Measurements from ENCODE around the gene DST. TPM values are rescaled to one million over a fixed set of nuclear protein-coding genes. Genes with fewer than 3 reads are reported as not detected.
"Not testable (repeated sequence)": the region's sequence is repeated elsewhere in the genome, so short reads cannot be mapped to it uniquely, and the experiment has no call there.

The DST gene
- total RNA-seq, 4 donors from 2014 or later = 410 to 588 (median 521) TPM

GRCh38 chr6:56668158-56668557, 25.5 kb upstream of the DST start:
- intact Hi-C loops (cut with DNase I) = no loop called here
- H3K36me3 ChIP-seq = no peaks in the 10 kb centered on the region
- H3K4me1 ChIP-seq = peaks cover 24 to 50% (median 42%) of the 10 kb centered on the region in 4 donors
- H3K4me3 ChIP-seq = no peak overlapping the region
- no peak overlapping the region for H3K27ac ChIP-seq (replicated peaks in 1 of 4)
- DNase-seq (ENCODE audit: extremely low spot score) = no peak
- H3K27me3 ChIP-seq = no peaks in the 10 kb centered on the region
- no peaks in the 10 kb centered on the region for H3K9me3 ChIP-seq
- TF ChIP-seq EP300 (IDR thresholded peaks at IDR 0.05) = no peak
- no peak for TF ChIP-seq CTCF (IDR thresholded peaks at IDR 0.05)
- no peak for TF ChIP-seq POLR2AphosphoS5 (IDR thresholded peaks at IDR 0.05)
- 95% methylated on average over 4 of the region's 4 CpGs for WGBS

GRCh38 chr6:56667336-56667735, 24.6 kb upstream of the DST start:
- 71% methylated on average over 3 of the region's 3 CpGs for WGBS
- no peaks in the 10 kb centered on the region for H3K36me3 ChIP-seq
- H3K9me3 ChIP-seq = no peaks in the 10 kb centered on the region
- TF ChIP-seq POLR2A (IDR thresholded peaks at IDR 0.05; ENCODE audit: low read depth) = no peak
- TF ChIP-seq POLR2AphosphoS5 (IDR thresholded peaks at IDR 0.05) = no peak
- no peak for TF ChIP-seq CTCF (IDR thresholded peaks at IDR 0.05)
- TF ChIP-seq EP300 (IDR thresholded peaks at IDR 0.05) = no peak
- peaks cover 24 to 48% (median 40%) of the 10 kb centered on the region in 4 donors for H3K4me1 ChIP-seq
- H3K4me3 ChIP-seq = no peak overlapping the region
- DNase-seq (ENCODE audit: extremely low spot score) = no peak
- intact Hi-C loops (cut with DNase I) = no loop called here
- H3K27ac ChIP-seq (replicated peaks in 1 of 4) = no peak overlapping the region
- H3K27me3 ChIP-seq = no peaks in the 10 kb centered on the region

DNA sequence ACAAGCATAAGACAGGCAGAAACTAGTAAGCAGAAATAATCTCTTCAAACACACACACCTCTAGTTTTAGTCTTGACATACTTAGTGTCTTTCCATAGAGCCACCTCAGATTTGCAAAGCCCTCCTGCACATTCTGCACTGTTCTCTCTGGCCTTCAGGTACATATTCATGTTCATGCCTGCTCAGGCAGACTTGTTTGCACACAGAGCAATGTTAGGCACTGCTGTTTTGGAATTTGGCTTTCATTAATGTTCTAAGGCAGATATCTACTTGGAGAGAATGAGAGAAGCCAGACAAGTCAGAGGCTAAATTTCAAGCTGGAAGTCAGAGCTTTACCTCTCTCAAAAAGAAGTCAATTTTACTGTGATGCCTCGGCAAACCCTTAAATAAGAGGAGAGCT, 21.3 kb upstream of the DST start:
- 92% methylated on average over 1 of the region's 1 CpG for WGBS
- intact Hi-C loops (cut with DNase I) = no loop called here
- TF ChIP-seq POLR2A (IDR thresholded peaks at IDR 0.05; ENCODE audit: low read depth) (no peak), CTCF (IDR thresholded peaks at IDR 0.05) (no peak), POLR2AphosphoS5 (IDR thresholded peaks at IDR 0.05) (no peak), EP300 (IDR thresholded peaks at IDR 0.05) (no peak)

GRCh38 chr6:56663344-56663743, 20.7 kb upstream of the DST start:
- no peak for DNase-seq (ENCODE audit: extremely low spot score)
- Histone ChIP-seq H3K4me1 (peaks cover 13 to 44% (median 35%) of the 10 kb centered on the region in 4 donors), H3K36me3 (no peaks in the 10 kb centered on the region), H3K27me3 (no peaks in the 10 kb centered on the region), H3K4me3 (no peak overlapping the region), H3K27ac (replicated peaks in 1 of 4) (no peak overlapping the region), H3K9me3 (no peaks in the 10 kb centered on the region)
- WGBS = 80% methylated on average over 1 of the region's 3 CpGs
- no peak for TF ChIP-seq POLR2A (IDR thresholded peaks at IDR 0.05; ENCODE audit: low read depth)
- no peak for TF ChIP-seq CTCF (IDR thresholded peaks at IDR 0.05)
- TF ChIP-seq POLR2AphosphoS5 (IDR thresholded peaks at IDR 0.05) = no peak
- no peak for TF ChIP-seq EP300 (IDR thresholded peaks at IDR 0.05)
- intact Hi-C loops (cut with DNase I) = no loop called here

More for the DNA sequence above, 21.3 kb upstream of the DST start:
- Histone ChIP-seq H3K27me3 (no peaks in the 10 kb centered on the region), H3K4me1 (peaks cover 10 to 46% (median 35%) of the 10 kb centered on the region in 4 donors), H3K36me3 (no peaks in the 10 kb centered on the region), H3K27ac (replicated peaks in 1 of 4) (no peak overlapping the region), H3K9me3 (no peaks in the 10 kb centered on the region), H3K4me3 (no peak overlapping the region)
- no peak for DNase-seq (ENCODE audit: extremely low spot score)

DNA sequence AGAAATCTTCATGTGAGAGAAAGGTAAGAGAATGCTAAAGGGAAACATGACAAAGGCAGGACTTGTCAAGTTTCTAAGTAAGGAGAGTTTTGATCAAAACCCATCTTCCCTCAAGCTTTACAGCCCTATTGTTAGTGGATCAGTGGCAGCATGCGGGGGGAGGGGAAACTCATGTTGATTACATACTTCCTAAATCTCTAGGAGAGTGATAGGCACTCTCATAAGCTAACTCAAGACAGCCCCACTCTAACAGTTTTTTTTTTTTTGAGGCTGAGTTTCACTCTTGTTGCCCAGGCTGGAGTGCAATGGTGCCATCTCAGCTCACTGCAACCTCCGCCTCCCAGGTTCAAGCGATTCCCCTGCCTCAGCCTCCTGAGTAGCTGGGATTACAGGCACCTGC, 18.6 kb upstream of the DST start:
- peaks cover 14 to 48% (median 38%) of the 10 kb centered on the region in 4 donors for H3K4me1 ChIP-seq
- H3K9me3 ChIP-seq; H3K4me3 ChIP-seq; H3K36me3 ChIP-seq; H3K27me3 ChIP-seq; intact Hi-C loops (cut with DNase I); DNase-seq (ENCODE audit: extremely low spot score); H3K27ac ChIP-seq (replicated peaks in 1 of 4): not testable (repeated sequence)
- WGBS = 93% methylated on average over 3 of the region's 3 CpGs

All from esophagus muscularis mucosa (tissue), 4 donors.